GM18499 (cell line): ENCODE results near the gene CXCL12.

Source experiments
- ATAC-seq: cut with Tn5 transposase; IDR thresholded peaks from one replicate; pipeline ENCODE4 v1.9.1; 2021; ENCODE audit warnings: moderate number of reproducible peaks; ENCODE audit not compliant: insufficient read depth, unreplicated experiment

CXCL12 gene

DNA sequence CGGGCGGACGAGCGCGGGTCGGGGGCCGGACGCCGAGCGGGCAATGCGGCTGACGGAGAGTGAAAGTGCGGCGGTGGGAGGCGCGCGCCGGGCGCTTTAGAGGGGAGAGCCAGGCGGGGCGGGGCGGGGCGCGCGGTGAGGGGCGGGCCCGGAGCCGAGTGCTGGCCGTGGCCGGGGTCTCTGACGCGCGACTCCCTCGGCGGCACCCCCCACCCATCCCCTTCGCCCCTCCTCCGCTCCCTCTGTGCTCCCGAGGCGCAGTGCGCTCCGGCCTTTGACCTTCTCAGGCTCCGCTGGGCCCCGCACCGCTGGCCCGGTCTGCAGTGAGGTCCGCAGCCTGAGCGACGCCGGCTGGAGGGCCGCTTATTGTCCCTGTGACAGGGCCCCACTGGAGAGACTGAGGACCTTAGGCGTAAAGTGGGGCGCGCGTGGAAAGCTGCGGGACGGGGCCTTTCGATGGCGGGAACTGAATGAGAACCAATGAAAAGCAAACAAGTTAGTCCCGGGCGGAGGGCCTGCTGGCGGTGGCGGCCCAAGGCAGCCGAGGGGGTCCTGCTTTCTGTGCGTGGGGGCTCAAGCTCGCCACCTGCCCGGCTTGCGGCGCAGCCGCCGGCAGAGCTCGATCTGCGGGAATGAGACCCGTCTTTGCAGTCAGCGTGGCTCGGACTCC, at the start of gene CXCL12:
CXCL12 (minus strand) TSS at position 72 of the 670 bp plus-strand sequence. CDS start 92 bp downstream, outside the sequence.
- ATAC-seq, result no peak

GRCh38 chr10:44427479-44427878, 42.6 kb upstream of the CXCL12 start:
- ATAC-seq, result no peak

DNA sequence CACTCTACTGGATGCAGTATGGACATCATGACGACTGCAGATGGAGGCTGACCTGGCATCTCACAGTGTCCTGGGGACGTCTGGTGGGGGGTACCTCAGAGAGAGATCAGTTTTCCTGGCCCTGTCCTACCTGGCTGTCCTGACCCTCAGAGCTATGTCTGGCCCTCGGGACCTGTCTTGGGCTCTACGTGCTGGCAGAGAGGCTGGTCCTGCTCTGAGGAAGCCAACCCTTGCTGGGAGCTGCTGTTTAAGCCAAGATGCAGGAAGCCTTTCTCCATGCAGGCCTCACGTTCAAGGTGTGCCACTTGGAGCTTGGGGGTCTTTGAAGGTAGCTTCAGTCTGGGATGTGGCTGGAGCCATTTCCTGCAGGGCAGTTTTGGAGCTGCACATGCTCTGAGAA, 42.1 kb upstream of the CXCL12 start:
- no peak for ATAC-seq

DNA sequence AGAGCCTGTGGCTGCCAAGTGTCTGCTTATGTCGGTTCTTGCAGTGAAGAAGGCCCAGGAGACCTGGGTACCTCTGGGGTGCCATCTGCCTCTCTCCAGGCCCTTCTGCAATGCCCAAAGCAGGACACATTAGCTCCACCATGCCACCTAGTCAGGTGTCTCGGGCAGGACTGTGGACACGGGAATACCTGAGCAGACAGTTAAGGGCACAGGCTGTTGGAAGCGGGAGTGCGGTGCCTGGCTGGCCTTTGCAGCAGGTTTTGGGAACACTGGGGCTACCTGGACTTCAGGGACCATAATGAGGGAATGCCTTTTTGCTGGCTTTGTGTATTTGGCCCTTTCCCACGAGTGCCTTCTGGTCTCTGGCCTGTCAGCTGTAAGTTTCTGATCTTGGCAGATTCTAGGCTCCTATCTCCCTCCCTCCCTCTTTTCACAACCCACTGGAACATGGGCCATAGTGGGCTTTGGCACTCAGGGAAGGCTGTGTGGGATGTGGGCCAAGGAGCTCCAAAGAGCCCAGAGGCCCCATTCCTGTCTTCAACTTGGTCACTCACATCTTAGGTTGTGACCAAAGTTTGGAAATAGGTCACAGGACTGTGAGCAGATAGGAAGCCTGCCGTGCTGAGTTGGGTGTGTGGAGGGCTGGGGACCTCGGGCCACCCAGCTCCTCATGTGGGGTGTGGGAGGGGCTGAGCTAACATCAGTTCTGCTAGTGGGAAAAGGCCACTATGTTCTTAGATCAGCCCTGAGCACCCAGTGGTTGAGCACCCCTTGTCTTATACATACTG, 41.5 kb upstream of the CXCL12 start:
- no peak for ATAC-seq

GRCh38 chr10:44425466-44425865, 40.6 kb upstream of the CXCL12 start:
- ATAC-seq, result no peak

DNA sequence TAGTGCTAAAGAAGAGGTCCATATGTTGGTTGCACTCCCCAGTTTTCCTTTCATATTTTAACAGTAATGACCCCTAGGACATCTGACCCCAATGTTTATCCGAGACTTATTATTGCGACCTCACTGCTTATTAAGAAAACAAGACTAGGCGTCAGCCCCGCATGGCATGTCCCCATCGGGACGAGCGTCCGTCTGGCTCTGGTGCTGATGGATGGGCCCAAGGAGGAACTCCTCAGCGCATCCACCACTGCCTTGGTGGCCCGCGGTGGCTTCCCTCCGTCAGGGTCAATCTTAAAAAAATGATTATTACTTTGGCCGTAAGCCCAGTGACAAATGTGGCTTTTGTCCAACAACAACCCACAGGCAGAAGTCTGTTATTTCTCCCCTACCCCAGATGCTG, 40.1 kb upstream of the CXCL12 start:
- ATAC-seq, result no peak

GRCh38 chr10:44424298-44424697, 39.4 kb upstream of the CXCL12 start:
- no peak for ATAC-seq

DNA sequence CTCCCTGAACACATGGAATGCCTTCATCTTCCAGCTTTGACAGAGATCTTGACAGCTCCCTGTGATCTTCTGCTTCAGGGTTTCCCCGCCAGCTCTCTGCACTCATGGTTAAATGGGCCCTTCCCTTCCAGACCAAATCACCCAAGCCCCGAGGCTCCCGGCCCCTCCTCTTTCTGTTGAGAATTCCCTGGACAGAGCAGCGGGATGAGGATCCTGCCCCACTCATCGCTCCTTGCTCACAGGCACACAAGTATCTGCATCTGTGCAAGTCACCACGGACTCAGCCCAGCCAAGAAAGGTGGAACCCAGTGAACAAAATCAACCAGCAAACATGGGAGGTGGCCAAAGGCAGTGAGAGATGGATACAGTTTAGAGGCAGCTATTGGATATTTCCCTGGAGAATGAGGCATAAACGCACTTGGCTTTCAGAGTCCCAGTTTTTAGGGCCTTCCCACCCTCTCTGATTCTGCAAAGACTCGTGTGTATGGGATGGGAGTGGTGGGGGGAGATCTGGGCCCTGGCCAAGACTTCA, 37.7 kb upstream of the CXCL12 start:
- no peak for ATAC-seq

GRCh38 chr10:44422153-44422552, 37.3 kb upstream of the CXCL12 start:
- no peak for ATAC-seq

- no peak for ATAC-seq
These were observed 35.1 kb upstream of the CXCL12 start for GRCh38 chr10:44419790-44420549.

DNA sequence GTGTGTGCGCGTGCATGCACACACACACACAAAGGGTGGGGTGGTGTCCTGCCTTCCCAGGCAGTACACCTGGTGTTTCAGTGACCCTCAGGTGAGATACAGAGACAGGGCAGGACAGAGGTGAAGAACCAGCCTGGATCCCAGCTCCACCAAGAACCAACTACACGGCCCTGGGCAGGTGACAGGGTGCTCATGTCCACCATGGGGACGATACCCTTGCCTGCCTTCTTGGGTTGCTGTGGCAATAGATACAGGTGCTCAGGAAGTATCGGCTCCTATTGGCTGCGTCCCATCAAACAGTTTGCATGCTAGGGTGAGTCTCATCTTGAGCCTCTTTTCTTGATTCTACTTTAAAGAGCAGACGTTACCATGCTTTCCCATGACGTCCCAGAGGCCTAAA, 33.7 kb upstream of the CXCL12 start:
- ATAC-seq, result no peak

- no peak for ATAC-seq
These were observed 32.9 kb upstream of the CXCL12 start for GRCh38 chr10:44417761-44418160.

DNA sequence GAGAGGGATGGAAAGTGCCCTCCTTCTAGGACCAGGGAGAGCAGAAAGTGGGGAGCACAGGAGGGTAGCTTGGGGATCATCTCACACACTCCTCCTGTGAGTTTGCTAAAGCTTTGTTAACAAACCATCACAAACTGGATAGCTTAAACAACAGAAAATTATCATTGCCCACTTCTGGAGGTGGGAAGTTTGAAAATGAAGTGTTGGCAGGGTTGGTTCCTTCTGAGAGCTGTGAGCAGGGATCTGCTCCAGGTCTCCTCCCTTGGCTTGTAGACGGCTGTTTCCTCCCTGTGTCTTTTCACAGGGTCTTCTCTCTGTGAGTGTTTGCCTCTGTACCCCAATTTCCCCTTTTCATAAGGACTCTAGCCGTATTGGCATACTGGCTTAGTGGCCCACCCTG, 32.0 kb upstream of the CXCL12 start:
- ATAC-seq, result no peak

GRCh38 chr10:44416021-44416771, 31.3 kb upstream of the CXCL12 start:
- no peak for ATAC-seq

DNA sequence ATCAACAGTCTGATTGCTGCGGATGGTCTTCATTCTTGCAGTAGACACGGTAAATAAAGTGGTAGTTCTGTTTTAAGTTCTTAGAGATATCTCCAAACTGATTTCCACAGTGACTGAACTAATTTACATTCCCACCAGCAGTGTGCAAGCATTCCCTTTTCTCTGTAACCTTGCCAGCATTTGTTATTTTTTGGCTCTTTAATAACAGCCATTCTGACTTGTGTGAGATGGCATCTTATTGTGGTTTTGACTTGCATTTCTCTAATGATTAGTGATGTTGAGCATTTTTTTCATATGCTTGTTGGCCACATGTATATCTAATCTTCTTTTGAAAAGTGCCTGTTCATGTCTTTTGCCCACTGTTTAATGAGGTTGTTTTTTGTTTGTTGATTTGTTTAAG, 30.2 kb upstream of the CXCL12 start:
- no peak for ATAC-seq

- no peak for ATAC-seq
These were observed 28.5 kb upstream of the CXCL12 start for GRCh38 chr10:44413416-44413815.

DNA sequence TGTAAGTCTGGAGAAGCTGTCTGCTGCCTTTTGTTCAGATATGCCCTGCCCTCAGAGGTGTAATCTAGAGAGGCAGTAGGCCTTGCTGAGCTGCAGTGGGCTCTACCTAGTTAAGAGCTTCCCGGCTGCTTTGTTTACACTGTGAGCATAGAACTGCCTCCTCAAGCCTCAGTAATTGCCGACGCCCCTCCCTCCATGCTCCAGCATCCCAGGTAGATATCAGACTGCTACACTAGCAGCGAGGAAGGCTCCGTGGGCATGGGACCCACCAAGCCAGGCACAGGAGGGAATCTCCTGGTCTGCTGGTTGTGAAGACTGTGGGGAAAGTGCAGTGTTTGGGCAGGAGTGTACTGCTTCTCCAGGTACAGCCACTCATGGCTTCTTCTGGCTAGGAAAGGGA, 26.4 kb upstream of the CXCL12 start:
- ATAC-seq, result no peak

DNA sequence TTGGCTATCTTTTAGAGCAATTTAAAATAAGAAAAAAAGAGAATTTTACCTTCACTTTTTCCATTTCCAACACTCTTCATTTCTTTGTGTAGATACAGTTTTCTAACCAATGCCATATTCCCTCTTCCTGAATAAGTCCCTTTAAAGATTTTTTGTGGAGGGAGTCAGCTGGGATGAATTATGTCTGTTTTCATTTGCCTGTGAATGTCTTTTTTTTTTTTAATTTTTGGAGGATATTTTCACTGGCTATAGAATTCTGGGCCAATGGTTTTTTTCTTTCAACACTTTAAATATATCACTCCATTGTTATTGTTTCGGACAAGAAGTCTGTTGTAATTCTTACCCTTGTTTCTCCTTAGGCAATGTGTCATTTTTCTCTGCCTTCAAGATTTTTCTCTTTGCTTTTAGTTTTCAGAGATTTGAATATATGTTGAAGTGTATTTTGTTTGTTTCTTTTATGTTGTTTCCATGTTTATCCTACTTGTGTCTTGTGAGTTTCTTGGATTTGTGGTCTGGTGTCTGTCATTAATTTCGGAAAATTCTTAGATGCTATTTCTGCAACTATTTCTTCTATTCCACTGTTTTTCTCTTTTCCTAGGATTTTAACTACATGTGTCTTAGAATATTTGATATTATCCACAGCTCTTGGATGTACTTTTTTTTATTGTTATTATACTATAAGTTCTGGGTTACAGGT, 20.0 kb upstream of the CXCL12 start:
- ATAC-seq, result no peak

GRCh38 chr10:44402465-44403195, 17.7 kb upstream of the CXCL12 start:
- ATAC-seq, result no peak
